NT2/D1 (cell line): Measurements from ENCODE around the gene OR13J1.

Experiments
- DNase-seq: peaks from one replicate; pipeline ENCODE4 v3.0.0-alpha.2; 2011; ENCODE audit warnings: low read depth, low spot score
- H3K27me3 ChIP-seq: 2 replicates; pipeline ENCODE4 v1.6.0; 2011; ENCODE audit warnings: mild to moderate bottlenecking; ENCODE audit not compliant: insufficient read length, insufficient read depth
- H3K36me3 ChIP-seq: 2 replicates; pipeline ENCODE4 v1.6.1; 2011; ENCODE audit warnings: mild to moderate bottlenecking, low read length, mixed read lengths; ENCODE audit not compliant: insufficient read depth, insufficient read length
- H3K4me1 ChIP-seq: 2 replicates; pipeline ENCODE4 v1.5.1; 2011; ENCODE audit not compliant: insufficient read depth, insufficient read length
- H3K4me3 ChIP-seq: 2 replicates; pipeline ENCODE4 v1.5.1; 2011; ENCODE audit warnings: low read depth; ENCODE audit not compliant: insufficient read length
- H3K9ac ChIP-seq: 2 replicates; pipeline ENCODE4 v1.6.0; 2011; ENCODE audit warnings: low read depth; ENCODE audit not compliant: insufficient read length
- H3K9me3 ChIP-seq: 2 replicates; pipeline ENCODE4 v1.5.1; 2011; ENCODE audit warnings: mild to moderate bottlenecking, low read length; ENCODE audit not compliant: insufficient read depth
- SUZ12 ChIP-seq: IDR thresholded peaks from 2 replicates; pipeline ENCODE4 v1.6.1; 2011; ENCODE audit not compliant: insufficient read length, insufficient read depth; ENCODE audit errors: extremely low read depth
- YY1 ChIP-seq: IDR thresholded peaks from 2 replicates; pipeline ENCODE4 v1.6.1; 2011; ENCODE audit not compliant: insufficient read length, insufficient read depth
- ZNF274 ChIP-seq: IDR thresholded peaks from 2 replicates; pipeline ENCODE4 v1.6.1; 2011; ENCODE audit warnings: mild to moderate bottlenecking, low read depth, low read length

Gene OR13J1

DNA sequence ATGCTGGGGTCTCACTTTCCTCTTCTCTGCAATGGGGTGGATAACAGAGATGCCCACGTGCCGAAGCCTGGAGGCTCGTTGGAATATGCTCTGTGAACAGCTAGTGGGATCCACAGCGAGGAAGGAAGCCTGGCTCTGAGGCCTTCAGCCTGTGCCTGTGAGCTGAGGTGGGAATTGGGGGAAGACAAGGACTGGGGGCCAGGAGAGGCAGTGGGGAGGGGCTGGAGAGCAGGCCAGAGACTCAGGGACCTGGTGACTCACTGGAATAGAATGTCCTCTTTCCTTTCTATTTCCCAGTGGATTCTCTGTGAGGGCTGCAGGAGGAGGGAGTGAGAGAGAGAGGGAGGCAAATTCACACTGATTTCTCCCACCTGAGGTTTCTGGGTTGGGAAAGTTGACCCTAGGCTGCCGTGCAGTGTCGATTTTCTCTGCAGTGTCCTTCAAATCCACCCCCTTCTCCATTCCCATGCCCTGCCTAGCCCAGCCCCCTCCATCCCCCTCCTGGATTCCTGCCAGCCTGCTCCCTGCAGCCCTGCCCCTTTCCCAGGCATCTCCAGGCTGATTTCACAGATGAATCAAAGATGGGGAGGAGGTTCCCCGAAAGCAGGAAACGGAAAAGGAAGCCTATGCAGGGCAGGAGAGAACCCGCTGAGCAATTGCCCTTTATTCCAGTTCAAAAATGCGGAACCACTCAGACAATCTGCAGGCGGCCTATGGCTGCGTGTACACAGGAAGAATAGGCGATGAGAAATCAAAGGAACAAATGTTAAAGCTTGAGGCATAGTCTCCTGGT, 37.7 kb upstream of the OR13J1 start:
- peak overlapping the region; percentile 61 for H3K9ac ChIP-seq
- no peaks in the 10 kb centered on the region for H3K9me3 ChIP-seq
- TF ChIP-seq SUZ12, result no peak
- no peak for TF ChIP-seq ZNF274
- no peak for TF ChIP-seq YY1
- peak overlapping the region; percentile 6 for H3K4me3 ChIP-seq
- H3K36me3 ChIP-seq, result no peaks in the 10 kb centered on the region
- H3K27me3 ChIP-seq, result no peaks in the 10 kb centered on the region
- DNase-seq, result peak; percentile 90
- H3K4me1 ChIP-seq, result peaks cover 44% of the 10 kb centered on the region

DNA sequence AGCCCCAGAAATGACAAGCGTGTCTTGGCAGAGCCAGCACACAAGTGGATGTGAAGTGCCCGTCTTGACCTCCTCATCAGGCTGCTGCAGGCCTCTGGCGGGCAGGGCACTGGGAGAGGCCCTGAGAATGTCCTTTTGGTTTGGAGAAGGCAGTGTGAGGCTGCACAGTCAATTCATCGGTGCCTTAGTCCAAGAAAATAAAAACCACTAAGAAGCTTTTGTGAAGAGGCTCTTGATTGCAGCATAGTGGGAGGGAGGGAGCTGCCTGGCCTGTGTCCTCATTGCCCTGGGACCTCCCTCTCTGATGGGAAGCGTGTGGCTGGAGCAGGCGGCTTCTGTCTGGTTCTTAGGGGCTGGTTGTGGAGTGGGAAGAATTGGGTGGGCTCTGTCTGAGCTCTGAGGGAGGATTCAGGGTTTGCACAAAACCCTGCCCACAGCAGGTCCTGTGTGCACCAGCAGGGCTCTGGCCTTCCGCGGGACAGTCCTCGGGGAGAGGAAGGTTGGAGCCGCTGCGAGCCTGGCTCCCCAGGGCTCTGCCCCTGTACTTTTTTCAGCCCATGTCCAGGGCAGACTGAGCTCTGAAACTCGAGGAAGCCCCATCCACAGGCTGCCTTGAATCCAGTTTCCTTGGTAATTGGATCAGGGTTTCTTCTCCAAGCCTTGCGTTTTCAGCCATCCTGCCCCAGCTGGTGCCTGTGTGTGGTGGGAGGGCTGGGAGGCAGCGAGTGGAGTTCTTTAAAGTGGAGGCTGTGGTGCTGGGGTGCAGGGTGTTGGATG, 36.9 kb upstream of the OR13J1 start:
- Histone ChIP-seq H3K36me3 (no peaks in the 10 kb centered on the region), H3K9me3 (no peaks in the 10 kb centered on the region), H3K4me3 (no peak overlapping the region), H3K27me3 (no peaks in the 10 kb centered on the region), H3K4me1 (peaks cover 44% of the 10 kb centered on the region), H3K9ac (peak overlapping the region; percentile 61)
- TF ChIP-seq YY1 (no peak), ZNF274 (no peak), SUZ12 (no peak)
- DNase-seq, result peak; percentile 22

DNA sequence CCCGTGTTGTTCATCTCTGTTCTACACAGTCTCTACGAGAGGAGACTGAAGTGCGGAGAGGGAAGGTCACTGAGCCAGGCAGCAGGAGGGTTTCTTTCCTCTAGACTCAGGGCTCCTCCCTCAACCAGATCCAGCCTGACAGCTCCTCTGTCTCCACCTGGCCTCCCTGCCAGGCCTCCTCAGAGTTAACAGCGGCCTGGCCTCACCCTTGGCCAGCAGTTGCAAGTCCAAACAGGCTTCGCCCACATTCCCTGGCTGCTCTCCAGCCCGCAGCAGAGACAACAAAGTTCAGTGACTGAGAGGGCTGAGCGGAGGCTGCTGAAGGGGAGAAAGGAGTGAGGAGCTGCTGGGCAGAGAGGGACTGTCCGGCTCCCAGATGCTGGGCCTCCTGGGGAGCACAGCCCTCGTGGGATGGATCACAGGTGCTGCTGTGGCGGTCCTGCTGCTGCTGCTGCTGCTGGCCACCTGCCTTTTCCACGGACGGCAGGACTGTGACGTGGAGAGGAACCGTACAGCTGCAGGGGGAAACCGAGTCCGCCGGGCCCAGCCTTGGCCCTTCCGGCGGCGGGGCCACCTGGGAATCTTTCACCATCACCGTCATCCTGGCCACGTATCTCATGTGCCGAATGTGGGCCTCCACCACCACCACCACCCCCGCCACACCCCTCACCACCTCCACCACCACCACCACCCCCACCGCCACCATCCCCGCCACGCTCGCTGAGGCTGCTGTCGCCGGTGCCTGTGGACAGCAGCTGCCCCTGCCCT, 35.9 kb upstream of the OR13J1 start, which contains the start of gene HRCT1:
Gene HRCT1 (plus strand): TSS at position 291 of the 768 bp plus-strand sequence. CDS start 86 bp downstream, at position 377.
- H3K9me3 ChIP-seq, result no peaks in the 10 kb centered on the region
- DNase-seq, result no peak
- peaks cover 44% of the 10 kb centered on the region for H3K4me1 ChIP-seq
- H3K36me3 ChIP-seq, result no peaks in the 10 kb centered on the region
- H3K4me3 ChIP-seq, result no peak within 1 kb of the TSS
- TF ChIP-seq YY1 (no peak), ZNF274 (no peak), SUZ12 (no peak)
- peak within 1 kb of the TSS; percentile 61 for H3K9ac ChIP-seq
- H3K27me3 ChIP-seq, result no peaks in the 10 kb centered on the region

DNA sequence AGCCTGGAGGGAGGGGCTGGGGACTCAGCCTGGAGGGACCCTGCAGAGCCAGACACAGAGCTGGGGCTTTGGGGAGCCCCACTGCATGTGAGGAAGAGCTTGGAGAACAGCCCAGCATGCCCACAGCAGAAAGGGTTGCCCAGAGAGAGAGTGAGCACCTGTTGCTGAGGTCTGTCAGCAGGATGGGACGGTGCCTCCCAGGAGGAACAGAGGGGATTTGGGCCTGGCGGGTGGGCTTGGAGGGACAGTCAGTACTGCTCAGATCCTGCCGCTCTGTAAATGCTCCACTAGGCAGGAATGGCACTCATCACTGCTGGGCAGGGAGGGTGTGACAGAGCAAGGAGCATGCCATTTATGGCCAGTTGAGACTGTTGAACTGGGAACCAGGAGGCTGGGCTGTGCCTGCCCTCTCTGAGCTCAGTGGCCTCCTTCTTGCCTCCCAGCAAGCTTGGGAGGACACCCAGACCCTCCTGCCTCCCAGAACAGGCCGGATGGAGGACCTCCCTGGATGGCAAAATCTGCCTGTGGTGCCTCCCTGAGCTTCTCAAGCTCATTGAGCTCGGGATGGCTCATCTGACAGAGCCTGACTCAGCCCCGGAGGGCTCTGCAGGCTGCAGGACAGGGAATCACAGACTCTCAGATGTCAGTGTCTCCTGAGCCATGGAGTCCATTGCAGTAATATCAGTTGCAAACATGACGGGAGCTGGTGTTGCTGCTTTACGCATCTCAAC, 35.0 kb upstream of the OR13J1 start:
- no peak for DNase-seq
- Histone ChIP-seq H3K36me3 (no peaks in the 10 kb centered on the region), H3K4me3 (no peak overlapping the region), H3K9me3 (no peaks in the 10 kb centered on the region), H3K9ac (no peak overlapping the region), H3K27me3 (no peaks in the 10 kb centered on the region), H3K4me1 (peaks cover 38% of the 10 kb centered on the region)
- no peak for TF ChIP-seq ZNF274
- TF ChIP-seq SUZ12, result no peak
- no peak for TF ChIP-seq YY1

DNA sequence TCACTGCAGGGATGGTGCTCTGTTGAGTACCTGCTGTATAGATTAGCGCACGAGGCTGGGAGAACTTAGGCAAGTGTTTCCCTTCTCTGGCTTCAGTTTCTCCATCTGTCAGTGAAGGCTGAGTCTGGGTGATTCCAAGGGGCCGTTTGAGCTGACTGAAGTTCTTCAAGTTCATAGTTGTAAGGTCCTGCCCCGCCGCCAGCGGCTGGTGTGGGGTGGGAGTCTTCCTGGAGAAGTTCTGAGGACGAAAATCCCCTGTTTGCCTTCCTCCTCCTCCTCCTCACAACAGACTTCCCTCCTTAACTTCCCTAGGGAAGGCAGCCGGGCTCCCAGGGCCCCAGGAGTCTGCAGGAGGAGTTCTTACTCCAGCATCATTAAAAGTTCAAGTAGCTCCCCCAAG, 34.1 kb upstream of the OR13J1 start:
- no peaks in the 10 kb centered on the region for H3K27me3 ChIP-seq
- H3K36me3 ChIP-seq, result no peaks in the 10 kb centered on the region
- H3K4me3 ChIP-seq, result no peak overlapping the region
- H3K9me3 ChIP-seq, result no peaks in the 10 kb centered on the region
- H3K4me1 ChIP-seq, result peaks cover 30% of the 10 kb centered on the region
- no peak for DNase-seq
- TF ChIP-seq SUZ12, result no peak
- TF ChIP-seq YY1, result no peak
- no peak for TF ChIP-seq ZNF274
- H3K9ac ChIP-seq, result no peak overlapping the region

DNA sequence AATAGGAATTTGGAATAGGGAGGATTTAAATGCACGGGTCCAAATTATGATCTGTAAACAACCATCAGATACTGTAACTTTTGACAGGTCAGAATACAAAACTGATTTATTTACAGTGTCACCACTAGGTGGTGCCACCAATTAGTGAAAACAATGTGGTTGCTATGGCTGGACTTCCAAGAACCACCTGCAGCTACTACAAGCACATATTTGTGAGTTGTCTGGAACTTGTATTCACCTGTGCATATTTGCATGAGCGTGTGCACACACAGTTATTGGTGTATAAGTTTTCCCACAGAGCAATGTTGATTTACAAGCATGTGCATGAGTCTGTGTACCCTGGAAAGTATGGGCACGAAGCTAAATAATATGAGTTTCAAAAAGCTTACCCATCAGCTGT, 32.8 kb upstream of the OR13J1 start:
- no peaks in the 10 kb centered on the region for H3K9me3 ChIP-seq
- no peak overlapping the region for H3K9ac ChIP-seq
- H3K4me3 ChIP-seq, result no peak overlapping the region
- TF ChIP-seq SUZ12 (no peak), YY1 (no peak), ZNF274 (no peak)
- DNase-seq, result peak; percentile 55
- no peaks in the 10 kb centered on the region for H3K27me3 ChIP-seq
- no peaks in the 10 kb centered on the region for H3K36me3 ChIP-seq
- peaks cover 22% of the 10 kb centered on the region for H3K4me1 ChIP-seq
